ENCODE data around the gene PRKACA. TPM values are rescaled to one million over a fixed set of nuclear protein-coding genes. Genes with fewer than 3 reads are reported as not detected.

PRKACA gene
- polyA plus RNA-seq, 4 donors = 34.7 to 66.1 (median 44.1) TPM

DNA sequence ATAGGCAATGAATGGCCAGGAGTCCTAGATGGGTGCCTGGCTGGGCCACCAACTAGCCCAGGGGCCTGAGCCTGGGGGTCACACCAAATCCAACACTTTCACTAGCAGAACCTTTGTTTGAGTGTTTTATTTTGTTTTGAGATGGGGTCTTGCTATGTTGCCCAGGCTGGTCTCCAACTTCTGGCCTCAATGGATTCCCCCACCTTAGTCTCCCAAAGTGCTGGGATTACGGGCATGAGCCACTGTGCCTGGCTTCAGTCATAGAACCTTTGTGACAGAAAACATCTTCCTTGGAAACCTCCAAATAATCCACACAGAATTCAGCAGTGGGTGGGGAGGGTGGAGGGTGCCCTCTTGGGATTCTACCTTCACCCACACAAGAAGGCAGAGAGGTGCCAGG lies 6.1 kb downstream of the PRKACA start:
- Histone ChIP-seq H3K27ac (ENCODE audit: low read depth in 1 of 3, low read length in 2 of 3) (no peak overlapping the region), H3K4me3 (ENCODE audit: low read depth in 1 of 3, low read length in 3 of 3) (no peak overlapping the region), H3K9me3 (ENCODE audit: control insufficient read depth in 2 of 2, insufficient read depth in 1 of 2, low read depth in 1 of 2, low read length in 1 of 2) (no peaks in the 10 kb centered on the region), H3K36me3 (ENCODE audit: control insufficient read depth in 3 of 3, insufficient read depth in 2 of 3, low read depth in 1 of 3, low read length in 3 of 3) (peaks cover 0 to 38% (median 7%) of the 10 kb centered on the region in 3 donors), H3K4me1 (ENCODE audit: control insufficient read depth in 3 of 3, insufficient read depth in 2 of 3, low read depth in 1 of 3, low read length in 2 of 3) (peaks cover 0 to 20% (median 15%) of the 10 kb centered on the region in 3 donors), H3K27me3 (ENCODE audit: control insufficient read depth in 3 of 3, insufficient read depth in 3 of 3, low read length in 3 of 3) (no peaks in the 10 kb centered on the region)
- no peak for FAIRE-seq
- WGBS, 3 donors = 94 to 100% (median 98%) methylated on average over 1 of the region's 1 CpG
- DNase-seq = no peak

DNA sequence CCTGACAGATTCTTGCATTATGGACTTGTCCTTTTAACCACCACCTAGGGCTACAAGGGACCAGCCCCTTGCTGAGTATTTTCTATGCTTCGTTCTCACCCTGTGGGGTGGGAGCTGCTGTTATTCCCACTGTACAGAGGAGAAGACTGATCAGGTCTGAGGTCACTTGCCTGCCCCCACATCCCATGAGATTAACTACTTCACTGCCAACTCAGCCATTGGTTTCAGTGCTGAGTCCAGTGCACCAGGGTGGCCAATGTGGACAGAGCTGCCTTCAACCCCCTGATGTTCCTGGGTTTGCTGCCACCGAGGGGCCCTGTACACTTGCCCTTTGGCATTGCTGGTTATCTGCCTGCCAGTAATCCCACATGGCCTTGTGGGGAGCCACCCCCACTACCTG lies 6.9 kb downstream of the PRKACA start:
- WGBS, 3 donors = 56 to 66% (median 64%) methylated on average over 2 of the region's 2 CpGs
- no peak overlapping the region for H3K4me3 ChIP-seq (ENCODE audit: low read depth in 1 of 3, low read length in 3 of 3)
- DNase-seq (no peak), FAIRE-seq (no peak)
- H3K4me1 ChIP-seq (ENCODE audit: control insufficient read depth in 3 of 3, insufficient read depth in 2 of 3, low read depth in 1 of 3, low read length in 2 of 3) = peaks cover 0 to 12% (median 12%) of the 10 kb centered on the region in 3 donors
- no peak overlapping the region for H3K27ac ChIP-seq (ENCODE audit: low read depth in 1 of 3, low read length in 2 of 3)
- peaks cover 0 to 45% (median 7%) of the 10 kb centered on the region in 3 donors for H3K36me3 ChIP-seq (ENCODE audit: control insufficient read depth in 3 of 3, insufficient read depth in 2 of 3, low read depth in 1 of 3, low read length in 3 of 3)
- H3K27me3 ChIP-seq (ENCODE audit: control insufficient read depth in 3 of 3, insufficient read depth in 3 of 3, low read length in 3 of 3) = no peaks in the 10 kb centered on the region
- no peaks in the 10 kb centered on the region for H3K9me3 ChIP-seq (ENCODE audit: control insufficient read depth in 2 of 2, insufficient read depth in 1 of 2, low read depth in 1 of 2, low read length in 1 of 2)

DNA sequence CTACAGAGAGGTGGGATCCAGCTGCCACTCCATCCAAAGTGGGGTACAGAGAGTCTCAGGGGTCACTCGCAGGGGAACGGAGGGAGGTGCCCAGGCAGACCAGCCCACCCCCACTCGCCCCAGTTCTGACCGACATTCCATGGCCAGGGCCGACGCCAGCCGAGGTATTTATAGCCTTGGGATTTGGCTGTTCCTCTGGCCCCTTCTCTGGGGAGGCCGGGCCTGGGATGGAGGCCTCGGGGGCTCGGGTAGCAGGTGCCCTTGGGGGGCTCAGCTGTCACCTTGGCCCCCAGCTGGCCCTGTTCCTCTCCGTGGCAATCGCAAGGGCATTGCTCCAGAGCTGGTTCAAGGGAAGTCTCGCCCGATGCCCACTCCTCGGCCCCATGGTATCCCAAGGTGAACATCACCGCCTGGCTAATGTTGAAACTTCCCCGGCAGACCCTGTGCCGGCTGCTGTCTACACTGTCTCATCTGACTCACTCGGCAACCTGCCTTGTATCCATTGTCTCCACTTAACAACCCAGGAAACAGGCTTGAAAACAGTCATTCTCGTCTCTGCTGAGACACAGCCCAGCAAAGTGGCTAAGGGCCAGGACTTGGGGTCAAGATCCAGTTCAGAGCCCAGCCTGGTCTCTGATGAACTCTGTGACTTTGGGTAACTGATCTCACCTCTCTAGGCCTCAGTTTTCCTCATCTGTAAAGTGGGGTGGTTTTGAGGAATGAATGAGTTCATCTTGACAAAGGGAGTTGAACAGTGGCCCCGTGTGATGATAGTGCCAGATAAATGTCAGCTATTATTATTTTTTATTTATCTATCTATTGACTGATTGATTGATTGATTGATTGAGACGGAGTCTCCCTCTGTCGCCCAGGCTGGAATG lies 9.7 kb downstream of the PRKACA start:
- 84 to 88% (median 86%) methylated on average over 23 of the region's 23 CpGs for WGBS, 3 donors
- Histone ChIP-seq H3K27ac (ENCODE audit: low read depth in 1 of 3, low read length in 2 of 3) (peak overlapping the region in 1 of 3 donors; percentile 3), H3K9me3 (ENCODE audit: control insufficient read depth in 2 of 2, insufficient read depth in 1 of 2, low read depth in 1 of 2, low read length in 1 of 2) (no peaks in the 10 kb centered on the region), H3K4me1 (ENCODE audit: control insufficient read depth in 3 of 3, insufficient read depth in 2 of 3, low read depth in 1 of 3, low read length in 2 of 3) (peaks cover 0 to 4% (median 2%) of the 10 kb centered on the region in 3 donors), H3K4me3 (ENCODE audit: low read depth in 1 of 3, low read length in 3 of 3) (no peak overlapping the region), H3K27me3 (ENCODE audit: control insufficient read depth in 3 of 3, insufficient read depth in 3 of 3, low read length in 3 of 3) (no peaks in the 10 kb centered on the region), H3K36me3 (ENCODE audit: control insufficient read depth in 3 of 3, insufficient read depth in 2 of 3, low read depth in 1 of 3, low read length in 3 of 3) (peaks cover 0 to 59% (median 13%) of the 10 kb centered on the region in 3 donors)
- DNase-seq = no peak
- FAIRE-seq = no peak

DNA sequence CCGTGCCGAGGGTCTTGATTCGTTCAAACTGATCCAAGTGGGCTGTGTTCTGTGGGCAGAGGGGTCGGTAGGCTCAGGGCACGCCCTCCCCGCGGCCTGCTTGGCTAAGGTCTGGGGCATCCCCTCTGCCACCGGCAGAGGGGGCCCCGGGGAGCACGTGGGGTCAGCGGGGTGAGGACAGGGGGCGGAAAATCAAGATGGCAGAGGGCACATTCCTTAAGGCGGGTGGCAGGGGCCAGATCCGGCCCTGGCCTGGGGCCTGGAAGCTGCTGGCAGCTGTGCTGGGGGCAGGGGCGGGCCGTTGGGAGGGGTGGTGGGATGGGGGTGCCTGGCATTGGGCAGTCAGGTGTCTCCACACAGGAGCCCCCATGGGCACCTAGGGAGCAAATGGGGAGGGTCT lies 10.7 kb downstream of the PRKACA start:
- Histone ChIP-seq H3K27me3 (ENCODE audit: control insufficient read depth in 3 of 3, insufficient read depth in 3 of 3, low read length in 3 of 3) (no peaks in the 10 kb centered on the region), H3K4me3 (ENCODE audit: low read depth in 1 of 3, low read length in 3 of 3) (no peak overlapping the region), H3K9me3 (ENCODE audit: control insufficient read depth in 2 of 2, insufficient read depth in 1 of 2, low read depth in 1 of 2, low read length in 1 of 2) (no peaks in the 10 kb centered on the region), H3K36me3 (ENCODE audit: control insufficient read depth in 3 of 3, insufficient read depth in 2 of 3, low read depth in 1 of 3, low read length in 3 of 3) (peaks cover 5 to 60% (median 13%) of the 10 kb centered on the region in 3 donors), H3K27ac (ENCODE audit: low read depth in 1 of 3, low read length in 2 of 3) (no peak overlapping the region), H3K4me1 (ENCODE audit: control insufficient read depth in 3 of 3, insufficient read depth in 2 of 3, low read depth in 1 of 3, low read length in 2 of 3) (peaks cover 0 to 2% (median 0%) of the 10 kb centered on the region in 3 donors)
- WGBS, 3 donors = 90 to 93% (median 92%) methylated on average over 13 to 16 of the region's 16 CpGs
- FAIRE-seq = no peak
- DNase-seq = no peak

DNA sequence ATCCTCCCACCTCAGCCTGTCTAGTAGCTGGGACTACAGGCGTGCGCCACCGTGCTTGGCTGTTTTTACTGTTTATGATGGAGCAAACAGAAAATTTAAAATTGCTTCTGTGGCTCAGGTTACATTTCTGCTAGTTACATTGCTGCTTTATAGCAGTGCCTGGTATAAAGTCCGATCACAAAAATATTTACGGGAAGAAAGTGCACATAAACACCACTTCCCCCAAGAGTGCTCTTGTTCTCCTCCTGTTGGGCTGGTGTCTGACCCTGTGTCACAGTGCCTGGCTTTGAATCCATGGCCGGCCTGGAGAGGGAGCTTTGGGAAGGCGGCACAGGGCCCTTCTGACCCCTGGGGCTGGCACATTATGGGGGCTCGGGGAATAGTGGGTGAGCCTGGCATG lies 11.9 kb downstream of the PRKACA start:
- H3K27ac ChIP-seq (ENCODE audit: low read depth in 1 of 3, low read length in 2 of 3) = peak overlapping the region in 1 of 3 donors; percentile 16
- FAIRE-seq = no peak

DNA sequence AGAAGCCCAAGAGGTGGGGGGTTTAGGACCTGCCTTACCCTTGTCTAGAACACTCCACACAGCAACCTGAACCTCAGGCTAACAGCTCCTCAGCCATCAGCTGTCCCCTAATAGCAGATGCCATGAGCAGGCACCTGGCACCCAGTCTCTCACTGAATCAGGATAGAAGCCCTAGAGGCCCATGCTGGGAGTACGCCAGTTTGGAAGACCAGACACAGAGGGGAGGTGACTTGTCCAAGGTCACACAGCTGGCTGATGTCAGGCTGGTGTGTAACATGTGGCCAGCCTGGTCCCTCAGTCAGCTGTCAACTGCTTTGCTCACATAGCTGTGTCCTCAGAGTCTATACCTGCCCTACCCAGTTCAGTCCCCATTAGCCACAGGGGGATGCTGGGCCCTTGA lies 14.3 kb downstream of the PRKACA start:
- DNase-seq = no peak
- Histone ChIP-seq H3K9me3 (ENCODE audit: control insufficient read depth in 2 of 2, insufficient read depth in 1 of 2, low read depth in 1 of 2, low read length in 1 of 2) (no peaks in the 10 kb centered on the region), H3K27ac (ENCODE audit: low read depth in 1 of 3, low read length in 2 of 3) (no peak overlapping the region), H3K4me3 (ENCODE audit: low read depth in 1 of 3, low read length in 3 of 3) (no peak overlapping the region), H3K27me3 (ENCODE audit: control insufficient read depth in 3 of 3, insufficient read depth in 3 of 3, low read length in 3 of 3) (no peaks in the 10 kb centered on the region), H3K36me3 (ENCODE audit: control insufficient read depth in 3 of 3, insufficient read depth in 2 of 3, low read depth in 1 of 3, low read length in 3 of 3) (peaks cover 5 to 77% (median 14%) of the 10 kb centered on the region in 3 donors), H3K4me1 (ENCODE audit: control insufficient read depth in 3 of 3, insufficient read depth in 2 of 3, low read depth in 1 of 3, low read length in 2 of 3) (no peaks in the 10 kb centered on the region)
- no peak for FAIRE-seq
- 88 to 100% (median 97%) methylated on average over 1 of the region's 1 CpG for WGBS, 3 donors

More for the DNA sequence above, 11.9 kb downstream of the PRKACA start:
- peaks cover 5 to 65% (median 13%) of the 10 kb centered on the region in 3 donors for H3K36me3 ChIP-seq (ENCODE audit: control insufficient read depth in 3 of 3, insufficient read depth in 2 of 3, low read depth in 1 of 3, low read length in 3 of 3)
- no peaks in the 10 kb centered on the region for H3K27me3 ChIP-seq (ENCODE audit: control insufficient read depth in 3 of 3, insufficient read depth in 3 of 3, low read length in 3 of 3)
- WGBS, 3 donors = 74 to 82% (median 81%) methylated on average over 8 of the region's 8 CpGs
- H3K4me1 ChIP-seq (ENCODE audit: control insufficient read depth in 3 of 3, insufficient read depth in 2 of 3, low read depth in 1 of 3, low read length in 2 of 3) = no peaks in the 10 kb centered on the region
- no peak for DNase-seq
- H3K9me3 ChIP-seq (ENCODE audit: control insufficient read depth in 2 of 2, insufficient read depth in 1 of 2, low read depth in 1 of 2, low read length in 1 of 2) = no peaks in the 10 kb centered on the region
- H3K4me3 ChIP-seq (ENCODE audit: low read depth in 1 of 3, low read length in 3 of 3) = no peak overlapping the region

DNA sequence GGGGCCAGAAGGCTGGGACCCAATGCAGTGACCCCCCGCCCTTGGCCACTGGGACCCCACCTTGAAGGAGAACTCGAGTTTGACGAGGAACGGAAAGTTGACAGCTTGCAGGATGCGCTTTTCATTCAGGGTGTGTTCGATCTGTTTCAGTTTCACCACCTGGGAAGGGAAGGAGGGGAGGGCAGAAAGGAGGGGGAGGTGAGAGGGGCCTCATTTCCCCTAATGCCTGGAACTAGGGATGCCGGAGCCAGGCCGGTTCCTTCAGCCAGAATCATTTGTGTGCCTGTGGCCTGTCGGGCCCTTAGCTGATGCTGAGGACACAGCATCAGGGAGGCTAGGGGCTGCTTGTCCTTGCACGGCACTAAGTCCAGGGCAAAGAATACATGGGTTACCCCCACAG lies 14.8 kb downstream of the PRKACA start:
- H3K27me3 ChIP-seq (ENCODE audit: control insufficient read depth in 3 of 3, insufficient read depth in 3 of 3, low read length in 3 of 3) = no peaks in the 10 kb centered on the region
- no peak overlapping the region for H3K4me3 ChIP-seq (ENCODE audit: low read depth in 1 of 3, low read length in 3 of 3)
- no peaks in the 10 kb centered on the region for H3K9me3 ChIP-seq (ENCODE audit: control insufficient read depth in 2 of 2, insufficient read depth in 1 of 2, low read depth in 1 of 2, low read length in 1 of 2)
- no peak overlapping the region for H3K27ac ChIP-seq (ENCODE audit: low read depth in 1 of 3, low read length in 2 of 3)
- FAIRE-seq (no peak), DNase-seq (no peak)
- peaks cover 5 to 79% (median 16%) of the 10 kb centered on the region in 3 donors for H3K36me3 ChIP-seq (ENCODE audit: control insufficient read depth in 3 of 3, insufficient read depth in 2 of 3, low read depth in 1 of 3, low read length in 3 of 3)
- WGBS, 3 donors = 84 to 89% (median 84%) methylated on average over 10 of the region's 10 CpGs
- no peaks in the 10 kb centered on the region for H3K4me1 ChIP-seq (ENCODE audit: control insufficient read depth in 3 of 3, insufficient read depth in 2 of 3, low read depth in 1 of 3, low read length in 2 of 3)

DNA sequence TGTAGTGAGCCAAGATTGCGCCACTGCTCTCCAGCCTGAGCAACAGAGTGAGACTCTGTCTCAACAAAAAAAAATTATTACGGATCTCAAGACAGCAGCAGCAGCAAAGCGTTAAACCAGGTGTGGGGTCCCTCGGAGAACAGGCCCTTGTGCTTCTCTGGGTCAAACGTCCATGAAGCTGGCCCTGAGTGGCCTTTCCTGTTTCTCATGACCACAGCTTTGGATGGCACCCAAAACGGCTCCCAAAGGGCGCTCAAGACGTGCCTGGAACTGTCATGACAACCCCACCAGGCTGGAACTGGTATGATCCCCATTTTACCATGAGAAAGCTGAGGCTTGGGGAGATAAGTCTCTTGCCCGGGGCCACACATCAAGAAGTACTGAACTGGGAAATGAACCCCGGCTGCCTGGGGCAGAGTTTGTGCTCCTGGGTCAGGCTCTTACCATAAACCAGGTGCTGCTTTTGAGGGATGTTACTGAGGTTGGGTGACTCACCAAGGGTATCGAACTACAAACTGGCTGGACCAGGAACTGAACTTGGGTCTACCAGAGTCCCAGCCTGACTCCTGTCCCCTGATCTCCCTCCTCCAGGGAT lies 15.4 kb downstream of the PRKACA start:
- peaks cover 8 to 79% (median 20%) of the 10 kb centered on the region in 3 donors for H3K36me3 ChIP-seq (ENCODE audit: control insufficient read depth in 3 of 3, insufficient read depth in 2 of 3, low read depth in 1 of 3, low read length in 3 of 3)
- DNase-seq (no peak), FAIRE-seq (no peak)
- H3K4me3 ChIP-seq (ENCODE audit: low read depth in 1 of 3, low read length in 3 of 3) = no peak overlapping the region
- no peaks in the 10 kb centered on the region for H3K27me3 ChIP-seq (ENCODE audit: control insufficient read depth in 3 of 3, insufficient read depth in 3 of 3, low read length in 3 of 3)
- H3K9me3 ChIP-seq (ENCODE audit: control insufficient read depth in 2 of 2, insufficient read depth in 1 of 2, low read depth in 1 of 2, low read length in 1 of 2) = no peaks in the 10 kb centered on the region
- H3K4me1 ChIP-seq (ENCODE audit: control insufficient read depth in 3 of 3, insufficient read depth in 2 of 3, low read depth in 1 of 3, low read length in 2 of 3) = no peaks in the 10 kb centered on the region
- WGBS, 3 donors = 78 to 92% (median 87%) methylated on average over 11 of the region's 11 CpGs
- H3K27ac ChIP-seq (ENCODE audit: low read depth in 1 of 3, low read length in 2 of 3) = no peak overlapping the region
